Upper lobe of left lung (tissue), 4 donors: ENCODE data around the gene SBF2.

Experiments used
- CTCF ChIP-seq, 6 experiments: fragments of 450-650 bp in 4 of 6; fragments of 200-600 bp in 2 of 6; sonication (generic) in 2 of 6; IDR thresholded peaks; one replicate each; pipeline ENCODE4 v1.5.1; 2016 to 2019; ENCODE audit warnings: antibody characterized with exemption in 6 of 6
- EP300 ChIP-seq, 4 donors: sonication (generic); formaldehyde crosslinking; IDR thresholded peaks; one replicate each; pipeline ENCODE4 v1.5.1; 2017; ENCODE audit warnings: antibody characterized with exemption in 4 of 4, control low read depth in 2 of 4
- POLR2AphosphoS5 ChIP-seq, 2 donors: sonication (generic); formaldehyde crosslinking; IDR thresholded peaks; one replicate each; pipeline ENCODE4 v1.5.1; 2017; ENCODE audit warnings: antibody characterized with exemption in 2 of 2

GRCh38 chr11:9780929-9781328, 513.1 kb downstream of the SBF2 start:
- TF ChIP-seq POLR2AphosphoS5 (IDR thresholded peaks at IDR 0.05): no peak
- TF ChIP-seq CTCF (IDR thresholded peaks at IDR 0.05): no peak
- no peak for TF ChIP-seq EP300 (IDR thresholded peaks at IDR 0.05)
